SU-DHL-6 (cell line): ENCODE measurements around the gene GTF2A1.

ENCODE experiments used
- H2AFZ ChIP-seq: fragments of 200-600 bp; sonication (generic); 2 replicates; pipeline ENCODE4 v1.6.1; 2014; ENCODE audit warnings: low read depth, mild to moderate bottlenecking, moderate library complexity, mixed read lengths, antibody characterized with exemption, low read length; ENCODE audit not compliant: severe bottlenecking
- H3F3A ChIP-seq: fragments of 200-600 bp; shearing (Covaris generic); 2 replicates; pipeline ENCODE4 v1.6.0; 2016; ENCODE audit warnings: antibody characterized with exemption, mild to moderate bottlenecking; ENCODE audit not compliant: insufficient read depth
- H3K27ac ChIP-seq: fragments of 200-600 bp; sonication (generic); 2 replicates; pipeline ENCODE4 v1.5.1; 2016; ENCODE audit warnings: low read depth, mild to moderate bottlenecking, low read length, moderate library complexity, mixed read lengths
- H3K27me3 ChIP-seq: fragments of 200-600 bp; sonication (generic), shearing (Covaris generic); 2 replicates; pipeline ENCODE4 v1.6.0; 2014; ENCODE audit warnings: mild to moderate bottlenecking, low read length
- H3K36me3 ChIP-seq: fragments of 200-600 bp; sonication (generic); 2 replicates; pipeline ENCODE4 v1.6.1; 2014; ENCODE audit warnings: mild to moderate bottlenecking, low read length, mixed read lengths
- H3K4me2 ChIP-seq: fragments of 300-600, 200-600 bp; shearing (Covaris generic), sonication (generic); 2 replicates; pipeline ENCODE4 v1.6.0; 2014; ENCODE audit warnings: low read length, low read depth, mild to moderate bottlenecking; ENCODE audit not compliant: poor library complexity, severe bottlenecking
- H3K4me3 ChIP-seq: fragments of 200-600 bp; sonication (generic); 2 replicates; pipeline ENCODE4 v1.5.1; 2014; ENCODE audit warnings: antibody characterized with exemption, low read length, mild to moderate bottlenecking, mixed read lengths; ENCODE audit not compliant: insufficient read depth, poor library complexity, severe bottlenecking
- H3K79me2 ChIP-seq: fragments of 200-600 bp; sonication (generic); 2 replicates; pipeline ENCODE4 v1.6.1; 2014; ENCODE audit warnings: mild to moderate bottlenecking, low read length, moderate library complexity; ENCODE audit not compliant: insufficient read depth
- H3K9ac ChIP-seq: fragments of 200-600 bp; sonication (generic); 2 replicates; pipeline ENCODE4 v1.7.0; 2014; ENCODE audit warnings: mild to moderate bottlenecking, low read length
- H3K9me2 ChIP-seq: fragments of 200-600 bp; sonication (generic); replicated peaks from 2 replicates; pipeline ENCODE4 v1.6.1; 2014; ENCODE audit warnings: low read length; ENCODE audit not compliant: insufficient read depth
- H3K9me3 ChIP-seq: fragments of 200-600 bp; sonication (generic); 2 replicates; pipeline ENCODE4 v1.6.1; 2014; ENCODE audit warnings: low read length, mixed read lengths; ENCODE audit not compliant: insufficient read depth
- H4K20me1 ChIP-seq: fragments of 200-600 bp; sonication (generic); 2 replicates; pipeline ENCODE4 v1.6.1; 2014; ENCODE audit warnings: low read depth, mild to moderate bottlenecking, antibody characterized with exemption, low read length, moderate library complexity, mixed read lengths
- EZH2phosphoT487 ChIP-seq: fragments of 200-600 bp; sonication (generic), shearing (Covaris generic); conservative IDR thresholded peaks from 2 replicates; pipeline ENCODE4 v1.6.1; 2018; ENCODE audit warnings: mild to moderate bottlenecking, antibody characterized with exemption, low read length, moderate library complexity, mixed read lengths
- TF ChIP-seq, protein P1 (sequence below): fragments of 200-600 bp; sonication (generic); IDR thresholded peaks from one replicate; pipeline ENCODE4 v1.5.1; 2017; ENCODE audit warnings: antibody characterized with exemption, mild to moderate bottlenecking, low read length, moderate library complexity; ENCODE audit not compliant: insufficient read depth, poor library complexity, severe bottlenecking

The GTF2A1 gene

DNA sequence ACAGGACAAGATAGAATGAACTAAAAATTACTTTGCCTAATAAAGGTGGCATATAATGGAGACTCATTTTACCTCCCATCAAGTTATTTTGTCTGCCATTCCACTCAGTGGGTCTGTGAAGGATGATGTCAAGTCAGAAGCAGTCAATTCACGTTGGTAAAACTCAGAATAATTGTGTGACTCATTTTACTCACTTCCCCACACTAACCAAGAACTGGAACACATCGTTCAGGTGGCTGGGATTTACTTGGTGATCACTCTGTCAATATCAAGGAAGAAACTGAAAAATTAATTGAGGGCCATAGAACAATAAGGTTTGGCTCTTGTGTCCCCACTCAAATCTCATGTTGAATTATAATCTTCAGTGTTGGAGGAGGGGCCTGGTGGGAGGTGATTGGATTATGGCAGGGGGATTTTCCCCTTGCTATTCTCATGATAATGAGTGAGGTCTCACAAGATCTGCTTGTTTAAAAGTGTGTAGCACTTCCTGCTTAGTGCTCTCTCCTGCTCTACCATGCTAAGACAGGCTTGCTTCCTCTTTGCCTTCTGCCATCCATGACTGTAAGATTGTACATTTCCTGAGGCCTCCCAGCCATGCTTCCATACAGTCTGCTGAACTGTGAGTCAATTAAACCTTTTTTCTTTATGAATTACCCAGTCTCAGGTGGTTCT is 35.7 kb upstream of the GTF2A1 start:
- TF ChIP-seq, protein P1, sequence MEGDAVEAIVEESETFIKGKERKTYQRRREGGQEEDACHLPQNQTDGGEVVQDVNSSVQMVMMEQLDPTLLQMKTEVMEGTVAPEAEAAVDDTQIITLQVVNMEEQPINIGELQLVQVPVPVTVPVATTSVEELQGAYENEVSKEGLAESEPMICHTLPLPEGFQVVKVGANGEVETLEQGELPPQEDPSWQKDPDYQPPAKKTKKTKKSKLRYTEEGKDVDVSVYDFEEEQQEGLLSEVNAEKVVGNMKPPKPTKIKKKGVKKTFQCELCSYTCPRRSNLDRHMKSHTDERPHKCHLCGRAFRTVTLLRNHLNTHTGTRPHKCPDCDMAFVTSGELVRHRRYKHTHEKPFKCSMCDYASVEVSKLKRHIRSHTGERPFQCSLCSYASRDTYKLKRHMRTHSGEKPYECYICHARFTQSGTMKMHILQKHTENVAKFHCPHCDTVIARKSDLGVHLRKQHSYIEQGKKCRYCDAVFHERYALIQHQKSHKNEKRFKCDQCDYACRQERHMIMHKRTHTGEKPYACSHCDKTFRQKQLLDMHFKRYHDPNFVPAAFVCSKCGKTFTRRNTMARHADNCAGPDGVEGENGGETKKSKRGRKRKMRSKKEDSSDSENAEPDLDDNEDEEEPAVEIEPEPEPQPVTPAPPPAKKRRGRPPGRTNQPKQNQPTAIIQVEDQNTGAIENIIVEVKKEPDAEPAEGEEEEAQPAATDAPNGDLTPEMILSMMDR, result no peak
- TF ChIP-seq EZH2phosphoT487, result no peak
- H3K36me3 ChIP-seq, result no peaks in the 10 kb centered on the region
- H3K79me2 ChIP-seq, result no peaks in the 10 kb centered on the region
- no peaks in the 10 kb centered on the region for H4K20me1 ChIP-seq
- no peaks in the 10 kb centered on the region for H3K27me3 ChIP-seq
- no peak overlapping the region for H3K4me2 ChIP-seq
- H2AFZ ChIP-seq, result no peak overlapping the region
- no peak overlapping the region for H3K4me3 ChIP-seq
- no peaks in the 10 kb centered on the region for H3K9me2 ChIP-seq
- no peaks in the 10 kb centered on the region for H3K9me3 ChIP-seq
- no peaks in the 10 kb centered on the region for H3F3A ChIP-seq
- H3K27ac ChIP-seq, result no peak overlapping the region
- no peak overlapping the region for H3K9ac ChIP-seq

- Histone ChIP-seq H4K20me1 (no peaks in the 10 kb centered on the region), H3F3A (no peaks in the 10 kb centered on the region), H3K4me3 (no peak overlapping the region), H2AFZ (no peak overlapping the region), H3K36me3 (no peaks in the 10 kb centered on the region), H3K9me3 (no peaks in the 10 kb centered on the region), H3K27me3 (no peaks in the 10 kb centered on the region), H3K4me2 (no peak overlapping the region), H3K79me2 (no peaks in the 10 kb centered on the region), H3K9ac (no peak overlapping the region), H3K27ac (no peak overlapping the region), H3K9me2 (no peaks in the 10 kb centered on the region)
- no peak for TF ChIP-seq EZH2phosphoT487
- TF ChIP-seq, protein P1, result no peak
Observed at GRCh38 chr14:81252278-81252677, 31.5 kb upstream of the GTF2A1 start.

GRCh38 chr14:81247271-81247766 is 26.6 kb upstream of the GTF2A1 start:
- no peaks in the 10 kb centered on the region for H3K79me2 ChIP-seq
- TF ChIP-seq EZH2phosphoT487, result no peak
- TF ChIP-seq, protein P1, result no peak
- H3K9me3 ChIP-seq, result no peaks in the 10 kb centered on the region; the same call in 1 of the 2 replicates
- H3K27me3 ChIP-seq, result no peaks in the 10 kb centered on the region
- no peaks in the 10 kb centered on the region for H3F3A ChIP-seq
- H3K4me3 ChIP-seq, result no peak overlapping the region
- H3K36me3 ChIP-seq, result no peaks in the 10 kb centered on the region
- H3K9me2 ChIP-seq, result no peaks in the 10 kb centered on the region
- H4K20me1 ChIP-seq, result no peaks in the 10 kb centered on the region
- H3K9ac ChIP-seq, result no peak overlapping the region
- no peak overlapping the region for H3K4me2 ChIP-seq
- H3K27ac ChIP-seq, result no peak overlapping the region
- H2AFZ ChIP-seq, result no peak overlapping the region
